ENCODE data around the gene CRYGB. TPM values are rescaled to one million over a fixed set of nuclear protein-coding genes. Genes with fewer than 3 reads are reported as not detected.
"Not testable (repeated sequence)": the region's sequence is repeated elsewhere in the genome, so short reads cannot be mapped to it uniquely, and the experiment has no call there.

The CRYGB gene
- total RNA-seq, 1 experiment from 2014 or later: not detected

GRCh38 chr2:208112273-208112745, 33.6 kb downstream of the CRYGB start:
- POLR2A ChIA-PET; H3K9me2 ChIP-seq (ENCODE audit: insufficient read depth); H3K4me2 ChIP-seq (ENCODE audit: low read length); H3K27ac ChIP-seq (ENCODE audit: low read depth, low read length); H3K27me3 ChIP-seq (ENCODE audit: insufficient read depth, low read length); CTCF ChIA-PET; H4K20me1 ChIP-seq (ENCODE audit: insufficient read depth); ATAC-seq; RAD21 ChIA-PET (ENCODE audit: low non-redundant PET in 1 of 2, low total read pairs in 2 of 2, uncharacterized antibody in 2 of 2, unreplicated experiment in 2 of 2); H3K79me2 ChIP-seq (ENCODE audit: insufficient read depth, low read length); H3K4me1 ChIP-seq (ENCODE audit: control insufficient read depth in 1 of 2, insufficient read depth in 2 of 2, low read length in 2 of 2); H3K4me3 ChIP-seq (replicated peaks in 1 of 2; ENCODE audit: low read depth in 1 of 2, low read length in 2 of 2); BruUV-seq (replicated peaks); H3K9ac ChIP-seq (ENCODE audit: low read length); H3K36me3 ChIP-seq (ENCODE audit: control insufficient read depth in 1 of 2, insufficient read depth in 2 of 2, low read length in 2 of 2); DNase-seq (ENCODE audit: low read depth, low spot score); H3K9me3 ChIP-seq (ENCODE audit: control insufficient read depth in 1 of 2, insufficient read depth in 1 of 2, low read depth in 1 of 2, low read length in 2 of 2); intact Hi-C loops (cut with micrococcal nuclease); H2AFZ ChIP-seq (ENCODE audit: low read depth, low read length, poor library complexity, severe bottlenecking): not testable (repeated sequence)

- Histone ChIP-seq H3K27ac (ENCODE audit: low read depth, low read length) (no peak overlapping the region), H3K36me3 (ENCODE audit: control insufficient read depth in 1 of 2, insufficient read depth in 2 of 2, low read length in 2 of 2) (no peaks in the 10 kb centered on the region), H4K20me1 (ENCODE audit: insufficient read depth) (no peaks in the 10 kb centered on the region), H2AFZ (ENCODE audit: low read depth, low read length, poor library complexity, severe bottlenecking) (no peak overlapping the region), H3K4me2 (ENCODE audit: low read length) (no peak overlapping the region), H3K9me3 (ENCODE audit: control insufficient read depth in 1 of 2, insufficient read depth in 1 of 2, low read depth in 1 of 2, low read length in 2 of 2) (no peaks in the 10 kb centered on the region), H3K9me2 (ENCODE audit: insufficient read depth) (no peaks in the 10 kb centered on the region), H3K4me1 (ENCODE audit: control insufficient read depth in 1 of 2, insufficient read depth in 2 of 2, low read length in 2 of 2) (peaks cover 0 to 5% of the 10 kb centered on the region in 2 experiments; a peak in 1 of 4 replicates), H3K79me2 (ENCODE audit: insufficient read depth, low read length) (no peaks in the 10 kb centered on the region), H3K4me3 (replicated peaks in 1 of 2; ENCODE audit: low read depth in 1 of 2, low read length in 2 of 2) (no peak overlapping the region), H3K27me3 (ENCODE audit: insufficient read depth, low read length) (no peaks in the 10 kb centered on the region), H3K9ac (ENCODE audit: low read length) (no peak overlapping the region)
- ChIA-PET POLR2A (no interaction called here), RAD21 (ENCODE audit: low non-redundant PET in 1 of 2, low total read pairs in 2 of 2, uncharacterized antibody in 2 of 2, unreplicated experiment in 2 of 2) (no interaction called here), CTCF (interaction anchor here (2.4 to 3.9 kb wide), 2 partner anchors 151 to 163 kb away, joined by 13 to 44 read pairs; partner anchors contain the start of genes IDH1 and PIKFYVE)
- ATAC-seq (no peak), DNase-seq (ENCODE audit: low read depth, low spot score) (no peak)
- BruUV-seq (replicated peaks): no TSS peak
- intact Hi-C loops (cut with micrococcal nuclease): loop anchor here (5.0 to 10.0 kb wide), 2 partner anchors 59 to 231 kb away; partner anchors contain the start of gene CRYGA
- no peak for TF ChIP-seq CBX3 (IDR thresholded peaks at IDR 0.05; ENCODE audit: low read depth)
- TF ChIP-seq POLR2A (IDR thresholded peaks at IDR 0.05; ENCODE audit: borderline replicate concordance, extremely low read depth, insufficient read depth, insufficient read length): no peak
- no peak for TF ChIP-seq TCF7L2 (IDR thresholded peaks at IDR 0.05; ENCODE audit: borderline replicate concordance, extremely low read depth, insufficient read depth, insufficient read length)
- TF ChIP-seq ZBTB33 (IDR thresholded peaks at IDR 0.05; ENCODE audit: extremely low read depth, insufficient replicate concordance, low read length): no peak
- no peak for TF ChIP-seq CEBPB (IDR thresholded peaks at IDR 0.05; ENCODE audit: low read depth)
- no peak for TF ChIP-seq RAD21 (IDR thresholded peaks at IDR 0.05; ENCODE audit: low read depth)
- TF ChIP-seq ELF1 (IDR thresholded peaks at IDR 0.05; ENCODE audit: borderline replicate concordance, low read depth): no peak
- TF ChIP-seq ATF3 (IDR thresholded peaks at IDR 0.05): no peak
- TF ChIP-seq ZFX (IDR thresholded peaks at IDR 0.05): no peak
- no peak for TF ChIP-seq YY1 (IDR thresholded peaks at IDR 0.05; ENCODE audit: extremely low read depth, insufficient replicate concordance, low read depth, low read length)
- no peak for TF ChIP-seq SRF (IDR thresholded peaks at IDR 0.05; ENCODE audit: low read depth)
- no peak for TF ChIP-seq SIN3A (IDR thresholded peaks at IDR 0.05; ENCODE audit: low read depth)
- TF ChIP-seq POLR2AphosphoS5 (IDR thresholded peaks at IDR 0.05; ENCODE audit: low read depth, low read length): no peak
- no peak for TF ChIP-seq EGR1 (IDR thresholded peaks at IDR 0.05; ENCODE audit: low read depth)
- TF ChIP-seq REST (IDR thresholded peaks at IDR 0.05; ENCODE audit: low read depth): no peak
- no peak for TF ChIP-seq FOSL1 (IDR thresholded peaks at IDR 0.05; ENCODE audit: low read depth)
- TF ChIP-seq EZH2 (IDR thresholded peaks at IDR 0.05): no peak
These were observed 42.3 kb downstream of the CRYGB start for GRCh38 chr2:208103616-208104015.
